ENCODE results near the gene ANGPTL3. TPM values are rescaled to one million over a fixed set of nuclear protein-coding genes. Genes with fewer than 3 reads are reported as not detected.

ANGPTL3 gene
- total RNA-seq, 4 donors from 2014 or later: not detected

GRCh38 chr1:62573675-62574074 lies 23.6 kb upstream of the ANGPTL3 start:
- peaks cover 0 to 8% (median 2%) of the 10 kb centered on the region in 4 donors for H3K9me3 ChIP-seq
- H3K4me1 ChIP-seq: no peaks in the 10 kb centered on the region
- TF ChIP-seq CTCF (IDR thresholded peaks at IDR 0.05): no peak
- no peak for TF ChIP-seq POLR2A (IDR thresholded peaks at IDR 0.05; ENCODE audit: low read depth)
- TF ChIP-seq POLR2AphosphoS5 (IDR thresholded peaks at IDR 0.05): no peak
- TF ChIP-seq EP300 (IDR thresholded peaks at IDR 0.05): no peak
- peaks cover 10 to 60% (median 16%) of the 10 kb centered on the region in 4 donors for H3K36me3 ChIP-seq
- no peak for DNase-seq (ENCODE audit: extremely low spot score)
- WGBS: 73% methylated on average over 2 of the region's 2 CpGs
- H3K4me3 ChIP-seq: no peak overlapping the region
- intact Hi-C loops (cut with DNase I): no loop called here
- H3K27me3 ChIP-seq: no peaks in the 10 kb centered on the region
- no peak overlapping the region for H3K27ac ChIP-seq (replicated peaks in 1 of 4)

GRCh38 chr1:62585469-62586155 lies 11.7 kb upstream of the ANGPTL3 start:
- no peak overlapping the region for H3K4me3 ChIP-seq
- WGBS: 23% methylated on average over 1 of the region's 1 CpG
- no peaks in the 10 kb centered on the region for H3K9me3 ChIP-seq
- TF ChIP-seq POLR2AphosphoS5 (IDR thresholded peaks at IDR 0.05) (no peak), POLR2A (IDR thresholded peaks at IDR 0.05; ENCODE audit: low read depth) (no peak), CTCF (IDR thresholded peaks at IDR 0.05) (no peak), EP300 (IDR thresholded peaks at IDR 0.05) (no peak)
- DNase-seq (ENCODE audit: extremely low spot score): no peak
- no peaks in the 10 kb centered on the region for H3K27me3 ChIP-seq
- intact Hi-C loops (cut with DNase I): no loop called here
- no peaks in the 10 kb centered on the region for H3K4me1 ChIP-seq
- no peak overlapping the region for H3K27ac ChIP-seq (replicated peaks in 1 of 4)
- peaks cover 0 to 21% (median 1%) of the 10 kb centered on the region in 4 donors for H3K36me3 ChIP-seq

- no peak for TF ChIP-seq CTCF (IDR thresholded peaks at IDR 0.05)
- no peak for TF ChIP-seq POLR2AphosphoS5 (IDR thresholded peaks at IDR 0.05)
- no peak for TF ChIP-seq POLR2A (IDR thresholded peaks at IDR 0.05; ENCODE audit: low read depth)
- TF ChIP-seq EP300 (IDR thresholded peaks at IDR 0.05): no peak
- Histone ChIP-seq H3K36me3 (peaks cover 0 to 18% (median 1%) of the 10 kb centered on the region in 4 donors), H3K9me3 (no peaks in the 10 kb centered on the region), H3K27me3 (no peaks in the 10 kb centered on the region), H3K4me3 (no peak overlapping the region), H3K27ac (replicated peaks in 1 of 4) (no peak overlapping the region), H3K4me1 (no peaks in the 10 kb centered on the region)
- DNase-seq (ENCODE audit: extremely low spot score): no peak
- intact Hi-C loops (cut with DNase I): no loop called here
Measured at GRCh38 chr1:62588000-62588399, 9.3 kb upstream of the ANGPTL3 start.

GRCh38 chr1:62589321-62589720 lies 8.0 kb upstream of the ANGPTL3 start:
- TF ChIP-seq EP300 (IDR thresholded peaks at IDR 0.05): no peak
- no peak for TF ChIP-seq POLR2AphosphoS5 (IDR thresholded peaks at IDR 0.05)
- TF ChIP-seq POLR2A (IDR thresholded peaks at IDR 0.05; ENCODE audit: low read depth): no peak
- TF ChIP-seq CTCF (IDR thresholded peaks at IDR 0.05): no peak
- intact Hi-C loops (cut with DNase I): no loop called here

More at GRCh38 chr1:62589321-62589720, 8.0 kb upstream of the ANGPTL3 start:
- Histone ChIP-seq H3K4me1 (no peaks in the 10 kb centered on the region), H3K36me3 (peaks cover 0 to 17% (median 1%) of the 10 kb centered on the region in 4 donors), H3K4me3 (no peak overlapping the region), H3K9me3 (no peaks in the 10 kb centered on the region), H3K27ac (replicated peaks in 1 of 4) (no peak overlapping the region), H3K27me3 (no peaks in the 10 kb centered on the region)
- 89% methylated on average over 3 of the region's 3 CpGs for WGBS
- no peak for DNase-seq (ENCODE audit: extremely low spot score)
